ENCODE data around the gene LGR6.
"Not testable (repeated sequence)": the region's sequence is repeated elsewhere in the genome, so short reads cannot be mapped to it uniquely, and the experiment has no call there.

Gene LGR6

GRCh38 chr1:202224453-202224852 lies 30.9 kb downstream of the LGR6 start:
- DNase-seq: no peak

- no peak for DNase-seq
Observed at GRCh38 chr1:202225131-202225530, 31.5 kb downstream of the LGR6 start.

- DNase-seq: no peak
Observed at GRCh38 chr1:202227053-202227672, 33.6 kb downstream of the LGR6 start.

- no peak for DNase-seq
Observed at GRCh38 chr1:202227997-202228401, 34.4 kb downstream of the LGR6 start.

- DNase-seq: no peak
Observed at GRCh38 chr1:202228484-202229122, 35.0 kb downstream of the LGR6 start.

GRCh38 chr1:202229376-202229775 lies 35.8 kb downstream of the LGR6 start:
- no peak for DNase-seq

- no peak for DNase-seq
Observed at GRCh38 chr1:202230061-202230938, 36.7 kb downstream of the LGR6 start.

GRCh38 chr1:202230939-202231645 lies 37.5 kb downstream of the LGR6 start:
- no peak for DNase-seq

- no peak for DNase-seq
Observed at GRCh38 chr1:202233171-202233570, 39.6 kb downstream of the LGR6 start.

GRCh38 chr1:202233804-202234203 lies 40.2 kb downstream of the LGR6 start:
- no peak for DNase-seq

GRCh38 chr1:202234331-202235002 lies 40.9 kb downstream of the LGR6 start:
- no peak for DNase-seq

- no peak for DNase-seq
Observed at GRCh38 chr1:202235003-202235660, 41.5 kb downstream of the LGR6 start.

- no peak for DNase-seq
Observed at GRCh38 chr1:202235856-202236837, 42.5 kb downstream of the LGR6 start.

- DNase-seq: no peak
Observed at GRCh38 chr1:202237052-202237451, 43.5 kb downstream of the LGR6 start.

- no peak for DNase-seq
Observed at GRCh38 chr1:202238914-202239313, 45.3 kb downstream of the LGR6 start.

- DNase-seq: not testable (repeated sequence)
Observed at GRCh38 chr1:202240226-202240625, 46.6 kb downstream of the LGR6 start.

GRCh38 chr1:202240956-202241355 lies 47.4 kb downstream of the LGR6 start:
- no peak for DNase-seq

GRCh38 chr1:202241376-202242079 lies 47.9 kb downstream of the LGR6 start:
- no peak for DNase-seq

GRCh38 chr1:202242080-202242419 lies 48.5 kb downstream of the LGR6 start:
- no peak for DNase-seq

GRCh38 chr1:202243006-202243405 lies 49.4 kb downstream of the LGR6 start:
- DNase-seq: no peak
